GM12878 (cell line): Measurements from ENCODE around the gene RINL.
A peak's percentile ranks its signal among the peaks of the same experiment; 100 is the strongest.

ENCODE experiments used
- CTCF ChIP-seq, 3 experiments: IDR thresholded peaks in 2 of 3; conservative IDR thresholded peaks in 1 of 3; 2 replicates each; pipeline ENCODE4 v1.5.1; 2011; ENCODE audit warnings: low read depth in 3 of 3, low read length in 3 of 3, mild to moderate bottlenecking in 3 of 3, control low read depth in 2 of 3, moderate library complexity in 2 of 3, inconsistent platforms in 1 of 3, mixed read lengths in 1 of 3; ENCODE audit not compliant: control insufficient read depth in 2 of 3, insufficient read depth in 1 of 3; ENCODE audit errors: extremely low read depth in 1 of 3
- EP300 ChIP-seq, 2 experiments: fragments of 150-350 bp in 1 of 2; IDR thresholded peaks; 2 replicates each; pipeline ENCODE4 v1.6.1; 2011 to 2012; ENCODE audit warnings: low read depth in 2 of 2, low read length in 2 of 2, borderline replicate concordance in 1 of 2, improper control_type of control experiment in 1 of 2, inconsistent platforms in 1 of 2; ENCODE audit not compliant: control insufficient read depth in 1 of 2
- ETV6 ChIP-seq, 2 experiments: fragments of 450-650 bp in 1 of 2; IDR thresholded peaks in 1 of 2; conservative IDR thresholded peaks in 1 of 2; 2 replicates each; pipeline ENCODE4 v1.6.1; 2014; ENCODE audit warnings: antibody characterized with exemption in 1 of 2, borderline replicate concordance in 1 of 2, low read depth in 1 of 2, mild to moderate bottlenecking in 1 of 2, moderate library complexity in 1 of 2
- EZH2 ChIP-seq: IDR thresholded peaks from 2 replicates; pipeline ENCODE4 v1.6.1; 2012; ENCODE audit warnings: low read depth, mild to moderate bottlenecking, control low read depth, inconsistent platforms, low read length, borderline replicate concordance; ENCODE audit not compliant: control insufficient read depth
- FOS ChIP-seq: IDR thresholded peaks from 3 replicates; pipeline ENCODE4 v1.6.1; 2011; ENCODE audit warnings: borderline replicate concordance; ENCODE audit not compliant: insufficient read length; ENCODE audit errors: extremely low read depth
- JUND ChIP-seq: IDR thresholded peaks from 2 replicates; pipeline ENCODE4 v1.6.1; 2012; ENCODE audit warnings: low read depth, mild to moderate bottlenecking, low read length, improper control_type of control experiment, moderate library complexity
- MAX ChIP-seq: IDR thresholded peaks from 2 replicates; pipeline ENCODE4 v1.6.1; 2012; ENCODE audit warnings: low read depth, low read length, improper control_type of control experiment
- MYB ChIP-seq: fragments of 150-350 bp; IDR thresholded peaks from 2 replicates; pipeline ENCODE4 v1.6.1; 2014; ENCODE audit warnings: mild to moderate bottlenecking, low read depth, low read length, borderline replicate concordance
- POLR2A ChIP-seq: IDR thresholded peaks from 2 replicates; pipeline ENCODE4 v1.6.1; 2011; ENCODE audit warnings: low read depth, mild to moderate bottlenecking, low read length
- POLR2AphosphoS5 ChIP-seq: IDR thresholded peaks from 2 replicates; pipeline ENCODE4 v1.6.1; 2011; ENCODE audit warnings: mild to moderate bottlenecking, low read length, inconsistent platforms
- USF2 ChIP-seq: IDR thresholded peaks from 2 replicates; pipeline ENCODE4 v1.6.1; 2011; ENCODE audit warnings: low read depth, low read length, improper control_type of control experiment, borderline replicate concordance
- ZBTB33 ChIP-seq: fragments of 450-650 bp; IDR thresholded peaks from 2 replicates; pipeline ENCODE4 v1.6.1; 2017; ENCODE audit warnings: mild to moderate bottlenecking

GRCh38 chr19:38839816-38840582 lies 38.1 kb downstream of the RINL start:
- TF ChIP-seq EP300 (IDR thresholded peaks at IDR 0.05; ENCODE audit: borderline replicate concordance in 1 of 2, control insufficient read depth in 1 of 2, low read depth in 2 of 2, low read length in 2 of 2) (no peak), MYB (no peak), JUND (no peak), CTCF (IDR thresholded peaks at IDR 0.05 in 2 of 3, conservative IDR thresholded peaks at IDR 0.05 in 1 of 3; ENCODE audit: control insufficient read depth in 2 of 3, extremely low read depth in 1 of 3, insufficient read depth in 1 of 3, low read depth in 3 of 3, low read length in 3 of 3) (no peak), EZH2 (no peak), ETV6 (conservative IDR thresholded peaks at IDR 0.05 in 1 of 2, IDR thresholded peaks at IDR 0.05 in 1 of 2; ENCODE audit: borderline replicate concordance in 1 of 2, low read depth in 1 of 2) (no peak), POLR2A (peak; percentile 37), ZBTB33 (no peak), USF2 (no peak), MAX (no peak), POLR2AphosphoS5 (no peak; the same call in 1 of the 2 replicates), FOS (no peak)
